GM12878 (cell line): ENCODE data around the gene MCM8. TPM values are rescaled to one million over a fixed set of nuclear protein-coding genes. Genes with fewer than 3 reads are reported as not detected.

Experiments
- ATAC-seq: fragments of 200-7000 bp; cut with Tn5 transposase; 3 replicates; pipeline ENCODE4 v1.9.1; 2020; ENCODE audit warnings: mild to moderate bottlenecking, moderate library complexity
- Bru-seq: library from RNA; stranded (reverse); fragments of 400-500 nt; gene quantifications from one replicate; lab custom pipeline; 2021; lab: Mats Ljungman, UMichigan
- BruChase-seq, 2 experiments: library from RNA; stranded (reverse); fragments of 400-500 nt; gene quantifications; one replicate each; lab custom pipeline; 2021; lab: Mats Ljungman, UMichigan
- BruUV-seq: library from RNA; stranded (reverse); fragments of 400-500 nt; replicated peaks from 2 replicates; lab custom pipeline; 2021; lab: Mats Ljungman, UMichigan
- CTCF ChIA-PET: fragments of 300-600 bp; sonication (Branson Sonifier 250); formaldehyde crosslinking; extraction: SDS; loops from one replicate; lab custom pipeline; 2021; ENCODE audit warnings: inconsistent platforms; lab: Yijun Ruan, JAX
- POLR2A ChIA-PET: fragments of 350-600 bp; formaldehyde crosslinking; extraction: SDS; loops from one replicate; lab custom pipeline; 2021; ENCODE audit warnings: inconsistent platforms; lab: Charles Lee
- RAD21 ChIA-PET: fragments of 300-600 bp; sonication (Branson Sonifier 250); formaldehyde crosslinking; loops from one replicate; lab custom pipeline; 2023; ENCODE audit warnings: antibody characterized with exemption; ENCODE audit not compliant: unreplicated experiment; lab: Charles Lee
- SMC1A ChIA-PET: fragments of 300-600 bp; sonication (Branson Sonifier 250); formaldehyde crosslinking; loops from one replicate; lab custom pipeline; 2023; ENCODE audit not compliant: unreplicated experiment, uncharacterized antibody; lab: Charles Lee
- DNase-seq: peaks from one replicate; pipeline ENCODE4 v3.0.0-alpha.2; 2011; ENCODE audit warnings: low read depth, low spot score
- FAIRE-seq: peaks from 3 replicates; lab custom pipeline; 2011; peaks lifted over from hg19 to GRCh38; lab: Jason Lieb, UNC
- H2AFZ ChIP-seq: 2 replicates; pipeline ENCODE4 v1.6.0; 2011; ENCODE audit warnings: low read depth, low read length, control low read depth; ENCODE audit not compliant: control insufficient read depth
- H3K27ac ChIP-seq: 2 replicates; pipeline ENCODE4 v1.5.1; 2011; ENCODE audit warnings: control low read depth; ENCODE audit not compliant: control insufficient read depth, insufficient read depth
- H3K27me3 ChIP-seq, 2 experiments: replicated peaks in 1 of 2; 2 replicates each; pipeline versions ENCODE4 v1.6.0 to v1.6.1; 2011; ENCODE audit warnings: low read length in 1 of 2; ENCODE audit not compliant: control insufficient read depth in 2 of 2, insufficient read depth in 2 of 2
- H3K36me3 ChIP-seq, 2 experiments: 2 replicates each; pipeline ENCODE4 v1.5.1; 2011; ENCODE audit warnings: low read length in 1 of 2; ENCODE audit not compliant: control insufficient read depth in 2 of 2, insufficient read depth in 2 of 2
- H3K4me1 ChIP-seq: 2 replicates; pipeline ENCODE4 v1.6.1; 2011; ENCODE audit warnings: mild to moderate bottlenecking, low read length, moderate library complexity, mixed read lengths; ENCODE audit not compliant: control insufficient read depth, insufficient read depth
- H3K4me2 ChIP-seq: 2 replicates; pipeline ENCODE4 v1.6.0; 2011; ENCODE audit warnings: control low read depth; ENCODE audit not compliant: control insufficient read depth, insufficient read depth
- H3K4me3 ChIP-seq: fragments of 200-600 bp; sonication (generic); 2 replicates; pipeline ENCODE4 v1.5.1; 2016
- H3K79me2 ChIP-seq: 2 replicates; pipeline ENCODE4 v1.6.0; 2011; ENCODE audit warnings: low read length; ENCODE audit not compliant: control insufficient read depth, insufficient read depth
- H3K9ac ChIP-seq: 2 replicates; pipeline ENCODE4 v1.8.0; 2011; ENCODE audit warnings: low read length, control low read depth, mixed read lengths; ENCODE audit not compliant: control insufficient read depth, insufficient read depth
- H3K9me3 ChIP-seq: replicated peaks from 3 replicates; pipeline ENCODE4 v1.5.1; 2011; ENCODE audit warnings: mild to moderate bottlenecking, low read length; ENCODE audit not compliant: control insufficient read depth, insufficient read depth
- H4K20me1 ChIP-seq: 2 replicates; pipeline ENCODE4 v1.6.0; 2011; ENCODE audit not compliant: control insufficient read depth, insufficient read depth
- ATF2 ChIP-seq: IDR thresholded peaks from 2 replicates; pipeline ENCODE4 v1.6.1; 2012; ENCODE audit warnings: low read length, inconsistent platforms
- BHLHE40 ChIP-seq, 2 experiments: fragments of 450-650 bp in 1 of 2; IDR thresholded peaks; 2 replicates each; pipeline ENCODE4 v1.6.1; 2011 to 2017; ENCODE audit warnings: low read depth in 2 of 2, borderline replicate concordance in 1 of 2, improper control_type of control experiment in 1 of 2, low read length in 1 of 2, mild to moderate bottlenecking in 1 of 2
- CBX5 ChIP-seq: sonication (generic); IDR thresholded peaks from 2 replicates; pipeline ENCODE4 v1.6.1; 2016; ENCODE audit warnings: low read depth, moderate library complexity, mild to moderate bottlenecking, inconsistent platforms
- E2F8 ChIP-seq: fragments of 450-650 bp; IDR thresholded peaks from 2 replicates; pipeline ENCODE4 v1.6.1; 2018; ENCODE audit warnings: mild to moderate bottlenecking, low read depth, moderate library complexity; ENCODE audit not compliant: partially characterized antibody
- FOXK2 ChIP-seq: fragments of 450-650 bp; IDR thresholded peaks from 2 replicates; pipeline ENCODE4 v1.6.1; 2017; ENCODE audit warnings: mild to moderate bottlenecking, moderate library complexity
- IRF4 ChIP-seq: IDR thresholded peaks from 2 replicates; pipeline ENCODE4 v1.6.1; 2011; ENCODE audit warnings: low read depth, low read length
- JUNB ChIP-seq: IDR thresholded peaks from 2 replicates; pipeline ENCODE4 v1.6.1; 2016; ENCODE audit warnings: antibody characterized with exemption, mild to moderate bottlenecking
- NFIC ChIP-seq: IDR thresholded peaks from 2 replicates; pipeline ENCODE4 v1.6.1; 2012; ENCODE audit warnings: low read depth, mild to moderate bottlenecking, inconsistent platforms, low read length, moderate library complexity
- NR2C1 ChIP-seq: fragments of 450-650 bp; IDR thresholded peaks from 2 replicates; pipeline ENCODE4 v1.6.1; 2017; ENCODE audit warnings: antibody characterized with exemption, mild to moderate bottlenecking, moderate library complexity
- PAX5 ChIP-seq: IDR thresholded peaks from 2 replicates; pipeline ENCODE4 v1.6.1; 2011; ENCODE audit warnings: low read depth, low read length, borderline replicate concordance
- RAD21 ChIP-seq: IDR thresholded peaks from 2 replicates; pipeline ENCODE4 v1.6.1; 2011; ENCODE audit warnings: mild to moderate bottlenecking, low read depth, low read length, moderate library complexity; ENCODE audit not compliant: insufficient read depth
- RBBP5 ChIP-seq: fragments of 200-600 bp; sonication (generic); conservative IDR thresholded peaks from 2 replicates; pipeline ENCODE4 v1.6.1; 2016
- RCOR1 ChIP-seq: conservative IDR thresholded peaks from 2 replicates; pipeline ENCODE4 v1.6.1; 2012; ENCODE audit warnings: low read depth, low read length, improper control_type of control experiment
- SMC3 ChIP-seq: IDR thresholded peaks from 2 replicates; pipeline ENCODE4 v1.6.1; 2011; ENCODE audit warnings: low read length, improper control_type of control experiment, borderline replicate concordance
- WGBS: methylation state at CpG from one replicate; pipeline ENCODE4 v1.1.6; 2016; ENCODE audit warnings: low lambda C conversion rate; ENCODE audit not compliant: insufficient replicate concordance, insufficient coverage; ENCODE audit errors: missing lambda C conversion rate; 5-methylcytosine and 5-hydroxymethylcytosine counted together
- in situ Hi-C: fragments of 300-500 bp; cut with MboI; formaldehyde crosslinking; loops from 9 replicates; pipeline ENCODE4 v1.14.3; 2018; ENCODE audit warnings: mixed read lengths
- intact Hi-C: fragments of 100-400 bp; cut with micrococcal nuclease; formaldehyde crosslinking; loops from one replicate; pipeline ENCODE4 v1.14.2; 2022; ENCODE audit not compliant: unreplicated experiment
- long read RNA-seq, 2 experiments: library from polyadenylated mRNA; unstranded; transcript quantifications; one replicate each; pipeline ENCODE4 v2.0.0, GENCODE V29; 2019 to 2020
- polyA minus RNA-seq, 3 experiments: library from RNA; depleted of rRNA, polyadenylated mRNA; stranded (reverse); fragments of >200 nt; gene quantifications; 2 replicates each; pipeline ENCODE4 v1.2.3, GENCODE V29; 2011
- polyA plus RNA-seq, 11 experiments: library from polyadenylated mRNA; depleted of rRNA in 4 of 11; unstranded in 6 of 11; stranded (reverse) in 5 of 11; fragments of >200 nt; fragmentation: Nextera tagmentation in 4 of 11; fragmentation: Illumina TruSeq in 1 of 11; extraction: Ambion mirVana in 4 of 11; extraction: Trizol in 1 of 11; gene quantifications; 1 replicate in 1 of 11; 2 replicates in 10 of 11; pipeline versions ENCODE4 v1.2.1 to v1.2.3, GENCODE V29; 2011 to 2016; ENCODE audit warnings: inconsistent platforms in 2 of 11, missing spikeins in 2 of 11, low read depth in 1 of 11
- total RNA-seq, 4 experiments: library from RNA; depleted of rRNA in 3 of 4; stranded (reverse); fragments of >200 nt in 3 of 4; fragmentation: Illumina TruSeq in 1 of 4; extraction: Trizol in 1 of 4; gene quantifications; 2 replicates each; pipeline versions ENCODE4 v1.2.1 to v1.2.3, GENCODE V29; 2013 to 2021

MCM8 gene
- 30.0 and 30.7 TPM in 2 replicates for total RNA-seq (2013; cell fraction: nucleolus; rRNA removed)
- total RNA-seq (2014; rRNA removed), result 17.2 and 21.6 TPM in 2 replicates
- total RNA-seq (2014; rRNA removed; fragmentation: Illumina TruSeq; extraction: Trizol), result 26.6 and 28.2 TPM in 2 replicates
- 14.2 and 16.8 TPM in 2 replicates for total RNA-seq (2021)
- 6.5 TPM for polyA plus RNA-seq (2011; ENCODE audit: low read depth)
- polyA plus RNA-seq (2011; rRNA removed), result 22.3 and 32.2 TPM in 2 replicates
- polyA plus RNA-seq (2011; cell fraction: cytosol; rRNA removed), result 9.2 and 9.6 TPM in 2 replicates
- polyA plus RNA-seq (2011; cell fraction: nucleus; rRNA removed), result 14.3 and 17.4 TPM in 2 replicates
- 6.9 and 10.5 TPM in 2 replicates for polyA plus RNA-seq (2012)
- 22.1 and 27.5 TPM in 2 replicates for polyA plus RNA-seq (2014; fragmentation: Illumina TruSeq; extraction: Trizol)
- polyA plus RNA-seq (2014; fragmentation: Nextera tagmentation; extraction: Ambion mirVana), result 1 to 10 TPM; 3.2 to 5.5 TPM
- polyA plus RNA-seq (2014; rRNA removed), result 13.8 and 15.3 TPM in 2 replicates
- polyA plus RNA-seq (2016; fragmentation: Nextera tagmentation; extraction: Ambion mirVana), result 1 to 10 TPM; 4.9 to 5.0 TPM
- 14.4 and 18.4 TPM in 2 replicates for polyA minus RNA-seq (2011; rRNA and poly(A)+ RNA removed)
- polyA minus RNA-seq (2011; cell fraction: cytosol; rRNA and poly(A)+ RNA removed), result 8.2 and 9.9 TPM in 2 replicates
- polyA minus RNA-seq (2011; cell fraction: nucleus; rRNA and poly(A)+ RNA removed), result 5.4 and 9.6 TPM in 2 replicates
- percentile 77 among the genes with signal in this experiment for Bru-seq, nascent RNA
- percentile 81 among the genes with signal in this experiment for BruChase-seq, experiment 1, labeled RNA remaining after a 6-hour chase
- BruChase-seq, experiment 2, labeled RNA remaining after a 2-hour chase, result percentile 80 among the genes with signal in this experiment
- long read RNA-seq, experiment 1, partial matches to known transcripts, result 2 of 2 reads
- long read RNA-seq, experiment 1, other reads (novel, unspliced or antisense), result 0 of 2 reads
- long read RNA-seq, experiment 2, full-length matches to known transcripts, result 4 of 25 reads
- long read RNA-seq, experiment 2, partial matches to known transcripts, result 14 of 25 reads
- long read RNA-seq, experiment 2, other reads (novel, unspliced or antisense), result 7 of 25 reads

- intact Hi-C loops, result no loop called here
- Histone ChIP-seq H3K79me2 (peaks cover 42% of the 10 kb centered on the region), H3K9me3 (no peaks in the 10 kb centered on the region), H3K36me3 (peaks cover 3 to 21% of the 10 kb centered on the region in 2 experiments; a peak in 3 of 4 replicates), H3K4me3 (peak within 1 kb of the TSS; percentile 92), H3K4me2 (peak within 1 kb of the TSS; percentile 88), H3K27me3 (no peaks in the 10 kb centered on the region), H2AFZ (peak within 1 kb of the TSS; percentile 93), H3K27ac (peak within 1 kb of the TSS; percentile 86), H3K9ac (peak within 1 kb of the TSS; percentile 96), H3K4me1 (no peaks in the 10 kb centered on the region), H4K20me1 (no peaks in the 10 kb centered on the region)
- DNase-seq, result peak; percentile 83
- ChIA-PET POLR2A (interaction anchor here (0.5 to 0.8 kb wide), 4 partner anchors 46 to 302 kb away, joined by 3 to 5 read pairs (median 3); no protein-coding TSS in a partner anchor), RAD21 (interaction anchor here (0.6 to 1.1 kb wide), 4 partner anchors 53 to 421 kb away, joined by 3 to 4 read pairs (median 4); no protein-coding TSS in a partner anchor), SMC1A (interaction anchor here (1.3 kb wide), 1 partner anchor 109 kb away, joined by 3 read pairs; no protein-coding TSS in a partner anchor), CTCF (interaction anchor here (1.3 kb wide), 2 partner anchors 420 to 422 kb away, joined by 3 to 4 read pairs; no protein-coding TSS in a partner anchor)
- peak; percentile 76 for FAIRE-seq
- peak; percentile 91 for ATAC-seq
- under 1% methylated on average over 55 of the region's 61 CpGs for WGBS
- in situ Hi-C loops, result no loop called here
- BruUV-seq, result no TSS peak
- TF ChIP-seq RCOR1 (no peak), PAX5 (peak; percentile 47; the same call in 1 of the 2 replicates), NFIC (no peak), ATF2 (no peak), BHLHE40 (IDR thresholded peaks at IDR 0.05; ENCODE audit: borderline replicate concordance in 1 of 2, low read depth in 2 of 2, low read length in 1 of 2) (peak; percentile 78 to 88), IRF4 (no peak), CBX5 (0 out of 2 replicates have a peak, but pooled peaks have one; percentile 36), RAD21 (no peak), JUNB (no peak), SMC3 (no peak), E2F8 (peak; percentile 93), RBBP5 (no peak), FOXK2 (peak; percentile 57), NR2C1 (0 out of 2 replicates have a peak, but pooled peaks have one; percentile 3)
These were observed at the start of gene MCM8, which contains the start of gene TRMT6 for GRCh38 chr20:5950271-5951031. TSS of gene MCM8 (plus strand) at chr20:5950652. CDS start at chr20:5952016, 1,364 bp downstream. TSS of gene TRMT6 (minus strand) at chr20:5950533. CDS start at chr20:5950405, 128 bp downstream.
